ENCODE measurements around the gene AGO3. TPM values are rescaled to one million over a fixed set of nuclear protein-coding genes. Genes with fewer than 3 reads are reported as not detected.
"Not testable (repeated sequence)": the region's sequence is repeated elsewhere in the genome, so short reads cannot be mapped to it uniquely, and the experiment has no call there.

The AGO3 gene
- total RNA-seq, 1 donor: 17.2 TPM

DNA sequence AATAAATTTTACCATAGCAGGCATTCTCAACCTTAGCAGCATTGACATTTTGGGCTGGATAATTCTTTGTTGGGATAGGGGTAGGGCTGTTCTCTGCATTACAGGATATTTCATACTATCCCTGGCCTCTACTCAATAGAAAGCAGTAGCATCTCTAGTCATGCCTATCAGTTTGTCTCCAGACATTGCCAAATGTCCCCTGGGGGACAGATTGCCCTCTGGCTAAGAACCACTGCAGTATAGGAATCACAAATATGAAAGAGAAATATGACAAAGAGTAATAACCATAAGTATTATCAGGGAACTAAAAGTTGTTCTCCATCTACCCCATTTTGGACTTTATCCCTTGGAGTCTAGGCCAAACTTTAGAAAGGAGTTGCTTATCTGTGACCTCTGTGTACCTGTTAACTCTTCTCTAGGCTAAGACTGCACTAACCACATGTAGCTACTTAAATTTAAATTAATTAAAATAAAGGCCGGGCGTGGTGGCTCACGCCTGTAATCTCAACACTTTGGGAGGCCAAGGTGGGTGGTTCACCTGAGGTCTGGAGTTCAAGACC is 76.1 kb downstream of the AGO3 start:
- no peak for DNase-seq (ENCODE audit: low read depth in 2 of 3, low spot score in 2 of 3)

DNA sequence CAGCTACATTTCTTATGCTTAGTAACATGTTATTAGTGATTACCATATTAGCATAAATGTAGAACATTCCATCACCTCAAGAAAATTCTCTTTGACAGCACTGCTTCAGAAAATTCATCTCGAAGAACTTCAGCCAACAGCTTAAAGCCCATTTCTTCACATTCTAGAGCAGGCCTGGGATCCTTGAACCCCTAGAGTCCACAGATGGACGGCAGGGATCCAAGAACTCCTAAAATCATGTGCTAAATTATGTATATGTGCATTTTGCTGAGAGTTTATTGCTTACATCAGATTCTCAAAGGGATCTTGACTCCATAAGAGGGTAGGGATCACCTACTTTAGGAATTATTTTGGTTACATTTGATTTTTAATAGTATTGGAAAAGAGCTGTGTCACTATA is 76.8 kb downstream of the AGO3 start:
- DNase-seq (ENCODE audit: low read depth in 2 of 3, low spot score in 2 of 3): no peak

DNA sequence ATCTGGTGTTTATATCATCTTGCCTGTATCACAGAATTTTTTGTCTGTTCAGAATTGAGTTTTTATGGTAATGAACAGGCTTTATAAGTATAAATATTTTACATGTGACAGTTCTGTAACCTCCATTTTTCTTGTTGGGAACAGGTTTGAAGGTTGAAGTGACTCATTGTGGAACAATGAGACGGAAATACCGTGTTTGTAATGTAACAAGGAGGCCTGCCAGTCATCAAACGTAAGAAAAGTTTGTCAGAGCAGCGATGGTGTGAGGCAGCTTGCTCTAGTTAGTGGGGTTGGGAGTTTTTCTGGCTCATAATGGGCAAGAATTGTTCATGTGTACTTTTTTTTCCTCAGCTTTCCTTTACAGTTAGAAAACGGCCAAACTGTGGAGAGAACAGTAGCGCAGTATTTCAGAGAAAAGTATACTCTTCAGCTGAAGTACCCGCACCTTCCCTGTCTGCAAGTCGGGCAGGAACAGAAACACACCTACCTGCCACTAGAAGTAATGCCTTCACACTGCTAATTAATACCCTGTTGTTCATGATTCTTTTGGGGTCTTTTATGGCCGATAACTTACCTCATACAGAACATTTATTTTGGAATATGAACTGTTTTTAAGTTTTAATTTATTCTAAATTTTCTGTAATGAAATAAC is 77.8 kb downstream of the AGO3 start:
- no peak for DNase-seq (ENCODE audit: low read depth in 2 of 3, low spot score in 2 of 3)

DNA sequence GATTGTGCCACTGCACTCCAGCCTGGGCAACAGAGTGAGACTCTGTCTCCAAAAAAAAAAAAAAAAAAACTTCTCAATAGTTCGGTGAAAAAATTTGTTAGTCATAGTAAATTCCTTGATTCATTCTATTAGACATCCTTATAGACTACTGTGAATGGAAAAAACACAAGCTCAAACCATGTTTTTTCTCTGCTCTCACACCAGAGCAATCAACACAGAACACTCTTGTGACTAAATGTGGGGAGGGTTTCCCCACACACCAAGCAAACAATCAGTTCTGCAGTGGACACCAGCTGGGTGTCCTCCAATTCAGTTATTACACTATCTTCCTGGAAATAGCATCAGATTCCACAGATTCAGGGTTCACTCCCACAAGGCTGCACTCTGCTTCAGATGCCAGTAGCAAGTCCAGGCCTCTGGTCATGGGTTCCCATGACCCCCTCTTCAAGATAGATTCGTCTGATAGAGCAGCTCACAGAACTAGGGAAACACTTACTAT is 83.9 kb downstream of the AGO3 start:
- no peak for DNase-seq (ENCODE audit: low read depth in 2 of 3, low spot score in 2 of 3)

DNA sequence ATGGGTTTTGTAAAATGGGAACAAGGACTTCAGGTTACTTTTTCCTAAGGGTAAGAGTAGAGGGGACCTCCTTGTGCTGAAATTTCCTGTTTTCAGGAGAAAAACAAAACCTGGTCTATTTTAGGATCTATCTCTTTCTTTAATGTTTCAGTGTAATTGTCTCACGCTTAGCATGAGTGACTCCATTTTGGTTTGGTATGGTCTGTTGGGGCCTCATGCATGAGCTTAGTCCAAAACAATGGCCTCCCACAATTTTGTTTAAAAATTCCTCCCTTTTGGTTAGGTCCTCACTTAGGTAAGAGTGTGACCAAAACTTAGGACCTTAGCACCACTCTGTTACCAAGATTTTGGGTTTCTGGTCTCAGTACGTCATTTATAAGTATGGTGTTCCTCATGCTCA is 85.8 kb downstream of the AGO3 start:
- DNase-seq (ENCODE audit: low read depth in 2 of 3, low spot score in 2 of 3): no peak

DNA sequence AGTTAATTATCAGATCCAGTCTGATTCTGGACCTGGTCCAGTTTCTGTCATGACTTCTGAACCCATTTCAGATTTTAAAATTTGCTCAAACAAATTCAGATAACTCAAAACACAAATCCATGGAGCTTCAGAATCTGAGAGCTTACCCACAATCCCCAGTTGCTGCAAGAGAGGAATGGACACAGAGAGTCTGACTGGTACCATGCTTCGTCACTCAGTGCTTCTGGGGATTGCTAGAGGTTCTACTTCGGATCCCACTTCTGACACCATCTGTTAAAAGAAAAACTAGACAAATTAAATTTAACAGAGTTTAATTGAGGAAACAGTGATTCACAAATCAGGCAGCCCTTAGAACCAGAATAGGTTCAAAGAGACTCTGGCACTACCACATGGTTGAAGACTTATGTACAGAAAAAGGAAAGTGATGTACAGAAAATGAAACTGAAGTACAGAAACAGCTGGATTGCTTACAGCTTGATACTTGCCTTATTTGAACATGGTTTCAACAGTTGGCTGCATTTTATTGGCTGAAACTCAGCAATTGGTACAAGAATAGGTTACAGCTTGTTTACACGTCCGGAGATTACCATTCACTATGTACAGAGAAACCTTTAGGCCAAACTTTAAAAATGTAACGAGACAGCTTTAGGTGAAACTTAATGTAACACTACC is 92.3 kb downstream of the AGO3 start:
- no peak for DNase-seq (ENCODE audit: low read depth in 2 of 3, low spot score in 2 of 3)

DNA sequence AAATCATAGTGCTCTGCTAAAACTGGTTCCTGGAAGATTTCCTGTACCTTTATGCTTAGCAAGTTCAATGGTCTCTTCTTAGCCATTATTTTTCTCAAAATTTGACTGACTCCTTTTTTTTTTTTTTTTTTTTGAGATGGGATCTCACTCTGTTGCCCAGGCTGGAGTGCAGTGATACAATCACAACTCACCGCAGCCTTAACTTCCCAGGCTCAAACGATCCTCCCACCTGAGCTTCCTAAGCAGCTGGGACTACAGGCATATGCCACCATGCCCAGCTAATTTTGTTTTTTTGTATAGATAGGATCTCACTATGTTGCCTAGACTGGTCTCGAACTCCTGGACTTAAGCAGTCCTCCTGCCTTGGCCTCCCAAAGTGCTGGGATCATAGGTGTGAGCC is 93.1 kb downstream of the AGO3 start:
- not testable (repeated sequence) for DNase-seq (ENCODE audit: low read depth in 2 of 3, low spot score in 2 of 3)

DNA sequence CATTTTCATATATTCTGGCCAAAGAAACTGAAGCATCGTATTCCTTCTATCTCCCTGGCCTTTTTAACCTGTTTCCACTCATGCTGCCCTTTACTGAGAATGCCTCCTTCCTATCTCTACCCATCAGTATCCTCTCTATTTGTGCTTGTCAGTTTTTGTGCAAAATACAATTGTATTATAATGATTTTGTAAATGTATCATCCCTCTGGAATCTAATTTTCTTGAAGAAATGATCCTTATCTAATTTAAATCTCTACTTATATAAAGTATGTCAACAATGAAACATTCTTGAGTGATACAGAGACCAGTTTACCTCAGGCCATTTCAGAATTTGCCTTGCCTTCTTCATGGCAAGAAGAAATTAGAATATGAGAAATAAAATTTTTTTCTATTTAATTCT is 93.9 kb downstream of the AGO3 start:
- no peak for DNase-seq (ENCODE audit: low read depth in 2 of 3, low spot score in 2 of 3)

DNA sequence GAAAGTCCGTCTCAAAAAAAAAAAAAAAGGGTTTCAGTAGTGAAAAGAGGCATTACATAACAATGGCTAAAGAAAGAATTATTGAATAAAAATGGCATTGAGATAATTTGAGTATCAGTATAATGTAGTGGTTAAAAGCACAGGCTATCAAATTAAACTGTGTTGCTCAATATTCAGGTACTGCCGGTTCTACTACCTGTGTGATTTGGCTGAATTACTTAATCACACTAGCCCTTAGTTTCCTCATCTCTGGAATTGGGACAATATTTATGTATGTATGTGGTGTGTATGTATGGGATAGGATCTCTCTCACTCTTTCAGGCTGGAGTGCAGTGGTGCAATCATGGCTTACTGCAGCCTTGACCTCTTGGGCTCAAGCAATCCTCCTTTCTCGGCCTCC is 96.9 kb downstream of the AGO3 start:
- DNase-seq (ENCODE audit: low read depth in 2 of 3, low spot score in 2 of 3): no peak

DNA sequence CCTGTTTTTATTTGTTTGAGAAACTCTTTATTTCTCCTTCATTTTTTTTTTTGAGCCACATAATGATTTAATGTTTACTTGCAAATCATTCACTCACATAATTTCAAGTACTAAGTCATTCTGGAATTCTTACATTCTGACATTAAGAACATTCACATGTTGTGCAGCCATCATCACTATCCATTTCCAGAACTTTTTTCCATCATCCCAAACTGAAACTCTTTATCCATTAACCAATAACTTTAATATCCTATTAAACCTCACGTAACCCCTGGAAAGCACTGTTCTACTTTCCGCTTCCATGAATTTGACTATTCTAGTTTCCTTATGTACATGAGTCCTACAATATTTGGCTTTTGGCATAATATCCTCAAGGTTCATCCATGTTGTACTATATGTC is 100.5 kb downstream of the AGO3 start:
- DNase-seq (ENCODE audit: low read depth in 2 of 3, low spot score in 2 of 3): no peak

DNA sequence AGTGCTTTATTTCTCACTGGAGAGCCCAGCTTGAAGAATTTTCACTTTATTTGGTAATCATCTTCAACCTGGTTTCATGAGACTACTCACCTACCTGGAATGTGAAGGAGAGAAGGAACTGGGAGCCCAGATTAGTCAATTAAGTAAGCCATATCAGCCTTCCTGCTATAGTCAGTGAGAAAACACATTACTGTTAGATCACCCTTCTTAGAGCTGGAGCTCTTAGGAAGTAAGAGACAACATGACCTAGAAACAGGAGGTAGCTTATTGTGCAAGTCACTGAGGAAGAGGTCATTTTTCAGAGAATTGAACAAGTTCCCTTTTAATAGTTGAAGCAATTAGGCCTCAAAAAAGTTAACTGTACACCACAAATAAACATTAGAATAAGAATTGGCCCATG is 103.8 kb downstream of the AGO3 start:
- peak in 2 of 3 donors; percentile 27 to 76 for DNase-seq (ENCODE audit: low read depth in 2 of 3, low spot score in 2 of 3)

DNA sequence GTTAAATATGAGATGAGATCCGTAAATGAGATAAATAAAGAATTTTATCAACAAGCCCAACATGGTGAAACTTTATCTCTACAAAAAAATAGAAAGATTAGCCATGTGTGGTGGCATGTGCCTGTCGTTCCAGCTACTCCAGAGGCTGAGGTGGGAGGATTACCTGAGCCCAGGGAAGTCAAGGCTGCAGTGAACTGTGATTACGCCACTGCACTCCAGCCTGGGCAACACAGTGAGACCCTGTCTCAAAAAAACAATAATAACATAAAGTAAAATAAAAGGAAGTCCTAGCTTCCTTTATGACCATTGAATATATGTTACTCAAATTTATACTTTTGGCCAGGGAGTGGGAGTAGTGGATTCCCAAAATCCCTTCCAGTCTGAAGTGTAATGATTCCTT is 104.2 kb downstream of the AGO3 start:
- no peak for DNase-seq (ENCODE audit: low read depth in 2 of 3, low spot score in 2 of 3)

DNA sequence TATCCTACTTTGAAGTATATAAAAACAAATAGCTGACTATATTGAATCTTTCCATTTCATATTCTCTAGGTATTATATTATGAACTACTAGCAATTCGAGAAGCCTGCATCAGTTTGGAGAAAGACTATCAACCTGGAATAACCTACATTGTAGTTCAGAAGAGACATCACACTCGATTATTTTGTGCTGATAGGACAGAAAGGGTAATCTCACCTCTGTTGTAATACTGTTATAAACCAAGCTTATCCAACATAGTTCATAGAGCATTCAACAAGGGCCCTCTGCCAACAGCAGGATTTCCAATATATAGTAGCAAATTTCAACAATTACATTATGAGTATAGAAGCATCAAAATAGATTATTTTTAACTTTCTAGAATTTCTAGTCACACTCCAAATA is 109.3 kb downstream of the AGO3 start:
- no peak for DNase-seq (ENCODE audit: low read depth in 2 of 3, low spot score in 2 of 3)

DNA sequence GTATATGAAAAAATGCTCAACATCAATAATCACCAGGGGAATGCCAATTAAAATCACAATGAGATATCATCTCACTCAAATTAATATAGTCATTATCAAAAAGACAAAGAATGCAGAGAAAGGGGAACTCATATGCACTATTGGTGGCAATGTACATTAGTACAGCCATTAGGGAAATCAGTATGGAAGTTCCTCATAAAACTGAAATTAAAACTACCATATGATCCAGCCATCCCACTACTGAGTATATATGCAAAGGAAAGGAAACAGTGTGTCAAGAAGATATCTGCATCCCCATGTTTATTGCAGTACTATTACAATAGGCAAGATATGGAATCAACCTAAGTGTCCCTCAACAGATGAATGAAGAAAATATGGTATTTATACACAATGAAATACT is 120.9 kb downstream of the AGO3 start:
- no peak for DNase-seq (ENCODE audit: low read depth in 2 of 3, low spot score in 2 of 3)

DNA sequence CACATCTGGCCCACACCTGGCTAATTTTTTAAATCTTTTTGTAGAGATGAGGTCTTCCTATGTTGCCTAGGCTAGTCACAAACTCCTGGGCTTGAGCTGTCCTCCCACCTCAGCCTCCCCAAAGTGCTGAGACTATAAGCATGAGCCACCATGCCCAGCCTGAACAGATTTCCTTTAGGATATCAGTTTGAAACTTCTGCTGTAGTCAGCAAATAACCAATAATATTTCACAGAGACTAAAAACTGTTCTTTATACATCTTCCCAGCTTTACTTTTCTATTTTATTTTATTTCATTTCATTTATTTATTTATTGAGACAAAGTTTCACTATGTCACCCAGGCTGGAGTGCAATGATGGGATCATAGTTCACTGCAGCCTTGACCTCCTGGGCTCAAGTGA is 123.1 kb downstream of the AGO3 start:
- DNase-seq (ENCODE audit: low read depth in 2 of 3, low spot score in 2 of 3): no peak

DNA sequence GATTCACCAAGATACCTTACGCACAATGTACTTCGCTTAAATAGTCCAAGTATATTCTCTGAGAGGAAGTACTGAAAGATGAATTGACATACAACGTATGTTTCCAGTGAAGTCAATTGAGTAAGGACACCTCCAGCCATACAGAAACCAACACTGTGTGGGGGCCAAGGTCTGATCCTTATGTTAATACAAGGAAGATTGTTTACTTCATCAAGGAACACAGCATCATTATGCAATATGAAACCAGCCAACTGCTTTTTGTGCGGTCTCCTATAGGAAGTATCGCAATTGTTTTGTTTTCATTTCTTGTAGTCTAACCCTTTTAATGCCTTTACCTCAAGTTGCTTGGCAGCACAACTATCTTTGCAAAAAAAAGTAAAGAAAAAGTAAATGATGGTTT is 124.8 kb downstream of the AGO3 start:
- no peak for DNase-seq (ENCODE audit: low read depth in 2 of 3, low spot score in 2 of 3)

DNA sequence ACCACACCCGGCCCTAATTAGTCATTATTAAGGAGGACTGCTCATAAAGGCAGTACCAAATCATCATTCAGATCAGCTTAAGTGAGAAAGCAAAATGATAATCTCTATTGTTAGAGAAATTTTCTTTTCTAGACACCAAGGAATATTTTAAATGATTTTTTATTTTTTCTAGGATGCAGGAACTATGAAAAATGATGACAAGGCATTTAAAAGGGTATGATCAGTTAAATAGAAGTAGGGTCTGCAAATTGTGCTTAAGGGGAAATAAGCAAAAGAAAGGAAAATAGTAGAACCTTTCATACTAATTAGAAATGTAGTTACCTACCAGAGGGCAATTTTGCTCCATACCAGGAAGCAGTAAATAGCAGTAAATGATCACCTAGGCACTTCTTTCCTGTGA is 131.4 kb downstream of the AGO3 start:
- no peak for DNase-seq (ENCODE audit: low read depth in 2 of 3, low spot score in 2 of 3)

DNA sequence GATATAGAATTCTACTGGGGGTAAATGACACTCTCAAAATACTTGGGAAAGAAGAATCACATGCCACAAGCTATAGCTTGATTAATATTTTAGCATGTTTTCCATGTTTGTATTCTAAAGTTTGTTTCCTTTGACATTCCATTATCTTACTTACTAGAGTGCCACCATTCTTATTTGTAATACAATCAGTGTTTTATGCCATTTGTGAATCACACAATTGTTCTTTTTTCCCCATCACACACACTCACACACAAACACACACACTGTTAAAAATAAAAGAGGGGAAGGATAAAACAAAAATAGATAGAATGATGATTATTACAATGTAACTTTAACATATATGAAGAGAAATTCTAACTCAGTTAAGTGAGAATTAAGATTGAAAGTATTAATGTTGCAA is 137.0 kb downstream of the AGO3 start:
- no peak for DNase-seq (ENCODE audit: low read depth in 2 of 3, low spot score in 2 of 3)

DNA sequence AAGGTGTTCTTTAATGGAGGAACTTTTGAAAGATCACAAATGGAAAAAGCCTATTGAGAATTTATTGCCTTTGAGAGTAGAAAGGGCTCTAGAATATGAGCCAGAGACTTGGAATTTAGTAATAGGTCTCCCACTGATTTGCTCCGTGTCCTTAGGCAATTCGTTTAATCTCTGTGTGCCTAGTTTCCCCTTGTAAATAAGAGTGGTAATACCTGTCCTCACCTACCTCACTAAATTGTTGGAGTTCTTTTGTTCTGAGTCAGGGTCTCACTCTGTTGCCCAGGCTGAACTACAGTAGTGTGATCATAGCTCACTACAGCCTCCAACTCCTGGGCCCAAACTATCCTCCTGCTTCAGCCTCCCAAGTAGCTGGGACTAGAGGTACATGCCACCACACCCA is 138.0 kb downstream of the AGO3 start:
- DNase-seq (ENCODE audit: low read depth in 2 of 3, low spot score in 2 of 3): no peak

DNA sequence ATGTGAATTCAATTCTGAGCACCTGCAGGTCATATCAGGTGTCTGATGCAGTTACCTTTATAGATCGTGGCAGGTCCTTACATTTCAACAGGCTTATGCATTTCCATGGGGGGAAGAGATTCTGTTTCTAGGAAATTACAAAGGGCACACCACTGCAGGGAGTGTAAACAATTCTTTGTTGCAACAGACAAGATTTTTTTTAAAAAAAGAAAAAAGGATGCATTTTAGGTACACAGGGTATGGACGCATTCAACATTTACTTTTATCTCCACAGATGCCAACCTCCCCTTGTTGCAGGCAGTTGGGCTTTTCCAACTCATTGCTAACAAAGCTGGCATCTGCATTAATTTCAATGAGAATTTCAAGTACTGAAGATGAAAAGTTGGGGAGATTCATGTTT is 139.4 kb downstream of the AGO3 start:
- no peak for DNase-seq (ENCODE audit: low read depth in 2 of 3, low spot score in 2 of 3)

DNA sequence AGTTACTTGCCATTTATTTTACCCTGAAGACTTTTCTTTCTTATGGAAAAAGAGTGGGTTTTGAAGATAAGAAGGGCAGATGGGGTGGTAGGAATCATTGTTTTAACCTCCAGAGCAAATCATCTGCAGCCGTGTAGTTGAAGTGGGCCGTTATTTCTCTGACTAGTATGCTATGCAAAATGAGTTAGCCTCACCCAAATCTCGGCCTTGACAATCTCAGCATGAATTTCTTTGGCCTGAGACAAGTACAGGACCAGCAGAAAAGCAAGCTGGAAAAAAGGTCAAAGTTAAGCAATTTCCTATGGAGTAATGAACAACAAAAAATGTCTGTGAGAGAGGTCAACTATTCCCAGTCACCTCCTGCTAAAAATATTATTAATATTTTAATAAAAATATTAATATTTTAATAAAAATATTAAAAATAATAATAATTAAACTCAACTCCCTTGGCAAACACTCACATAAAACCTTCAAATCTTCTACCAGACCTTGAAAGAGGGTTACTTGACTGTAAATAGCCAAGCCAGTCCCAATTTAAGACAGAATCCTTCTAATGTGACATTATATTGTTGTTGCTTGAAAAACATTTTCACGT is 146.2 kb downstream of the AGO3 start:
- no peak for DNase-seq (ENCODE audit: low read depth in 2 of 3, low spot score in 2 of 3)

DNA sequence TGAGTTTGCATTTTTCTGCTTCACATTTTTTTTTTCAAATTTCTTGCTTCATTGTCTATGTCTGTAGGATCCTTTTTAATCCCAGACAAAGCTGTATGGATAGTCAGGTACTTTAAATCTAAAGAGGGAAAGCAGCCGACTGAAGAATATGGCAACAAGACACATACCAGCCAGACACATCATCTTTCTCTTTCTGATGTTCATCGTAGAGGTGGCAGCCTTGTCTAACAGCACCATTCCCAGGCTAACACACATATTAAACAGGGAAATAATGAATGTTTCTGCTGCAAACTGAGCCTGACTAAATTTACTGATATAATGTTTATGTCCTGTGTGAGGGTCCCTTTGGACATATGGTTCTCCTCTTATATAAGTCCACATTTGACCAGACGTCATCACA is 149.3 kb downstream of the AGO3 start:
- no peak for DNase-seq (ENCODE audit: low read depth in 2 of 3, low spot score in 2 of 3)

Measured in hematopoietic multipotent progenitor cell (in vitro differentiated cells).